Stimulated activated effector memory CD8-positive, alpha-beta T cell treated with anti-CD3 and anti-CD28 coated beads, Interleukin-12 subunit alpha, Interleukin-12 subunit beta, amount 100 ng/mL, for 72 hours (primary cell): ENCODE data around the gene LRRC8E.

Experiments
- ATAC-seq: fragments of 150-1000 bp; cut with Tn5 transposase; 2 replicates; pipeline ENCODE4 v1.10.0; 2021
- DNase-seq, 2 donors: peaks; one replicate each; pipeline ENCODE4 v3.0.0; 2021 to 2022; ENCODE audit warnings: low spot score in 2 of 2
- H3K27ac Mint-ChIP-seq: one replicate; pipeline ENCODE4 v1.8.0; 2022; ENCODE audit warnings: mild to moderate bottlenecking, mixed read lengths
- H3K36me3 Mint-ChIP-seq: one replicate; pipeline ENCODE4 v1.8.0; 2022; ENCODE audit warnings: mild to moderate bottlenecking, mixed read lengths
- H3K4me1 Mint-ChIP-seq: one replicate; pipeline ENCODE4 v1.8.0; 2022; ENCODE audit warnings: mixed read lengths
- H3K4me3 Mint-ChIP-seq: one replicate; pipeline ENCODE4 v1.8.0; 2022; ENCODE audit warnings: mild to moderate bottlenecking, mixed read lengths
- H3K9me3 Mint-ChIP-seq: one replicate; pipeline ENCODE4 v1.8.0; 2022; ENCODE audit warnings: mixed read lengths

LRRC8E gene

DNA sequence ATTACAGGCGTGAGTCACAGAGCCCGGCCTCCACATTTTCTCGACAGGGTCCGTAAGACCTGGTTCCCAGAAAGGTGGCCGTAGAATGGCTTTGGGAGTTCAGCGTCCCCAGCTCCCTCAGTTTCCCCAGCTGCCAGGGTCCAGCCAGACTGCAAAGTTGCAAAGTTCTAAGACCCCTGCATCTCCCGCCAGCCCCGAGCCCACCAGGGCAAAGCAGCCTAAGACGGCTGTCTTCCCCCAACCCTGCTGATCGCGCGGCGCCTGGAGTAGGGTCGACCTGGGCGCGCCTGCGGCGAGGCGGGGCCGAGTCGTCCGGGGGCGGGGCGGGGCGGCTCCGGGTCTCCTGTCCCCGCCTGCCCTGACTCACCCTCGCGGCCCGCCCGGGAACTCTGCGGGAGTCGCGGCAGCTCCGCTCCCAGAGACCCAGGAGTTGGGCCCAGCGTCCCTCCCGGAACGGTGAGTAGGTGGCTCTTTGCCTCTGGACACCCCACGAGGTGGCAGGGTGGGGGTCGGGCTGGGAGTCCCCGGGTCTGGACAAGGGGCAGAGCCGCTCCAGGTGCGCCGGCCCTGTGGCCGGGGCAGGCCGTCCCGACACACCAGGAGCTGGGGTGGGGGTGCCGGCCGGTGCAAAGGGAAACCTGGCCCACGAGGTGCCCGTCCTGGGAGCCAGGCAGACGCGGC lies at the start of gene LRRC8E:
TSS of gene LRRC8E (plus strand) at position 366 of the 681 bp plus-strand sequence. CDS start 7,094 bp downstream, outside the sequence.
- Mint-ChIP-seq H3K4me1 (no peaks in the 10 kb centered on the region), H3K27ac (no peak within 1 kb of the TSS), H3K9me3 (no peaks in the 10 kb centered on the region), H3K36me3 (no peaks in the 10 kb centered on the region), H3K4me3 (no peak within 1 kb of the TSS)
- DNase-seq (no peak), ATAC-seq (peak; percentile 84)

DNA sequence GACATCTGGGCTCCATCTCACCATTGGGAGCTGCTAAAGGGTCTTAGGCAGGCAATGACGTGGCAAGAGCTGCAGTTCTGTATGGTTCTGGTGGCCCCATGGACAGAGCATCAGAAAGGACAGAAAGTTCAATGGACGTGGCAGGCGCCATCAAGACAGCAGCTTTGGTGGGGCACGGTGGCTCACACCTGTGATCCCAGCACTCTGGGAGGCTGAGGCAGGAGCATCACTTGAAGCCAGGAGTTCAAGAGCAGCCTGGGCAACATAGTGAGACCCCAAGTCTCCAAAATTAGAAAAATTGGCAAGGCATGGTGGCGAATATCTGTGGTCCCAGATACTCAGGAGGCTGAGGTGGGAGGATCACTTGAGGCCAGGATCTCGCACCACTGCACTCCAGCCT lies 48.8 kb upstream of the LRRC8E start:
- ATAC-seq: no peak
- no peak overlapping the region for H3K27ac Mint-ChIP-seq
- no peak for DNase-seq

DNA sequence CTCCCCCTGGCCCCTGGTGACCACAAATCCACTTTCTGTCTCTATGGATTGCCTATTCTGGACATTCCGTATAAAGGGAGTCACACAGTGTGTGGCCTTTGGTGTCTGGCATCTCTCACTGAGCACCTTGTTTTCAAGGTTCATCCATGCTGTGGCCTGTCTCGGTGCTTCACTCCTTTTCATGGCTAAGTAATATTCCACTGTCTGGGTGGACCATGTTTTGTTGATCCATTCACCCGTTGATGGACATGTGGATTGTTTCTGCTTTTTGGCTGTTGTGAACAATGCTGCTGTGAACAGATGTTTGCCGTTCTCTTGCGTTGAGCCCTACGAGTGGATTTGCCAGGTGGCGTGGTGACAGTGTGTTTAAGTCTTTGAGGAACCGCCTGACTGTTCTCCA lies 47.7 kb upstream of the LRRC8E start:
- no peaks in the 10 kb centered on the region for H3K36me3 Mint-ChIP-seq
- H3K9me3 Mint-ChIP-seq: no peaks in the 10 kb centered on the region
- no peak overlapping the region for H3K4me3 Mint-ChIP-seq
- no peak for DNase-seq
- H3K4me1 Mint-ChIP-seq: no peaks in the 10 kb centered on the region
- H3K27ac Mint-ChIP-seq: no peak overlapping the region
- no peak for ATAC-seq

More for the DNA sequence above, 48.8 kb upstream of the LRRC8E start:
- H3K36me3 Mint-ChIP-seq: no peaks in the 10 kb centered on the region
- H3K9me3 Mint-ChIP-seq: no peaks in the 10 kb centered on the region
- H3K4me1 Mint-ChIP-seq: no peaks in the 10 kb centered on the region
- no peak overlapping the region for H3K4me3 Mint-ChIP-seq

DNA sequence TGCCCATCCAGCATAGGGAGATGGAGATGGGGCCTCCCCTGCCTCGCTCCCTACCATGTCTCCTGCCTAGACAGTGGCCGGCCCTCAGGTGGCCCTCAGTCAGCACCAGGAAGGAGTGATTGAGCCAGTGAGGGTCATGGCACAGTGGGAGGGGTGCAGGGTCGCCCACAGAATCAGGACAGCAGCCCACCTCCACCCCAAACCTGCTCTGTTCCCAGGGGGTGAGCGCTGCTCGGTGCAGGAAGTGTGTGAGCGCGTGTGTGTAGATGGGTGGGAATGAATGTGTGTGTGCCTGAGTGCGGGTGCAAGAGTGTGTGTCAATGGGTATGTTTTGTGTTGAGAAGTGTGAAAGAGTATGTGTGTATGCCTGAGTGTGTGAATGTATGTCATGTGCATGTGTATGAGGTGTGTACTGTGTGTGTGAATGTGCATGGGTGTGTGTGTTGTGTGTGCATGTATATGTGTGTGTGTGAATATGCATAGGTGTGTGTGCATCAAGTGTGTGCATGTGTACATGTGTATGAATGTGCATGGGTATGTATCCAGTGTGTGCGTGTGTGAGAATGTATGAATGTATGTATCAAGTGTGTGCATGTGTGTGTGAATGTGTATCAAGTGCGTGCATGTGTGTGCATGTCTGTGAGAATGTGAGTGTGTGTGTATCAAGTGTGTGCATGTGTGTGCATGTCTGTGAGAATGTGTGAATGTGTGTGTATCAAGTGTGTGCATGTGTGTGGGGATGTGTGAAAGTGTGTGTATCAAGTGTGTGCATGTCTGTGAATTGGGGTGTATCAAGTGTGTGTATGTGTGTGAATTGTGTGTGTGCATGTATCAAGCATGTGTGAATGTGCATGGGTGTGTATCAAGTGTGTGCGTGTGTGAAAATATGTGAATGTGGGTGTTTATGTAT lies 46.3 kb upstream of the LRRC8E start:
- Mint-ChIP-seq H3K4me3 (no peak overlapping the region), H3K9me3 (no peaks in the 10 kb centered on the region), H3K36me3 (no peaks in the 10 kb centered on the region), H3K27ac (no peak overlapping the region), H3K4me1 (no peaks in the 10 kb centered on the region)
- ATAC-seq (no peak), DNase-seq (no peak)

DNA sequence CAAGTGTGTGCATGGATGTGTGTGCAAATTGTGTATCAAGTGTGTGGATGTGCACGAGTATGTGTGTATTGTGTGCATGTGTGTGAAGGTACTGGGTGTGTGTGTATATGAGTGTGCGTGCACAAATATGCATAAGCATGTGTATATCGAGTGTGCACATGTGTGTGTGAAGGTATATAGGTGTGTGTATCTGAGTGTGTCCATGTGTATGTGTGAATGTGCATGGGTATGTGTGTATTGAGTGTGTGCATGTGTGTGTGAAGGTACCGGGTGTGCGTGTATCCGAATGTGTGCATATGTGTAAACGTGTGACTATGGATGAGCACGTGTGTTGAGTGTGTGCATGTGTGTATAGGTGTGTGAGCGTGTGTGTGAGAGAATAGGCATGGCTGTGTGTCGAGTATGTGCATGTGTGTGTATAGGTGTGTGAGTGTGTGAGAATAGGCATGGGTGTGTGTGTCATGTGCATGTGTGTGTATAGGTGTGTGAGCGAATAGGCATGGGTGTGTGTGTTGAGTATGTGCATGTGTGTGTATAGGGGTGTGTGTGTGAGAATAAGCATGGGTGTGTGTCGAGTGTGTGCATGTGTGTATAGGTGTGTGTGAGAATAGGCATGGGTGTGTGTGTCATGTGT lies 45.5 kb upstream of the LRRC8E start:
- ATAC-seq (no peak), DNase-seq (no peak)
- H3K4me1 Mint-ChIP-seq: no peaks in the 10 kb centered on the region
- H3K27ac Mint-ChIP-seq: no peak overlapping the region
- no peaks in the 10 kb centered on the region for H3K36me3 Mint-ChIP-seq
- H3K4me3 Mint-ChIP-seq: no peak overlapping the region
- no peaks in the 10 kb centered on the region for H3K9me3 Mint-ChIP-seq

DNA sequence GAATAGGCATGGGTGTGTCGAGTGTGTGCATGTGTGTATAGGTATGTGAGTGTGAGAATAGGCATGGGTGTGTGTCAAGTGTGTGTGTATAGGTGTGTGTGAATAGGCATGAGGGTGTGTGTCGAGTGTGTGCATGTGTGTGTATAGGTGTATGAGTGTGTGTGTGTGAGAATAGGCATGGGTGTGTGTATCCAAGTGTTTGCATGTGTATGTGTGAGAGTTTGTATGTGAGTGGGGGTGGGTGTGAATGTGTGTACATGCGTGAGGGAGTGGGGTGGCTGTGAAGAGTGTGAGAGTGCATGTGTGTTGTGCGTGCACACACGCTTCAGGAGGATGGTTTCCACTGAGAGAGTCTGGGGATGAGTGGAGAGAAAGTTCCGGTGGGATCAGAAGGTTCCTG lies 44.8 kb upstream of the LRRC8E start:
- no peak for ATAC-seq

DNA sequence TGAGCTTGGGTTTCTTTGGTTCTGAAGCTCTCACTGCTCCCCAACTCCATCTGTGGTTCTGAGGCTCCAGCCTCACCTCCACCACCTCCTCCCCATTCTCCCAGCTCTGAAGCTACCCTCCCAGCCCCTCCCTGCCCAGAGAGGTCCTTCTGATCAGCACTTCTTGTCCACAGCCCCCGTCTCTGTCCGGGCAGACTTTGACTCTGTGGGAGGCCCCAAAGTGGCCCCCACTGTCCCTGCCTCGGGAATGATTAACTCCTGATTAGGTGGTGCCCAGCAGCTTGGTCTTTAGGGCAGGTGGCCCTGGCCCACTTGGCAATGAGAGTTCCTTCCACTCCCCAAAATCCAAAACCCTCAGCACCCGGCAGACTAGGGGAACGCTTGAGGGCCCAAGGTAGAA lies 43.9 kb upstream of the LRRC8E start:
- DNase-seq (no peak), ATAC-seq (no peak)
- H3K27ac Mint-ChIP-seq: no peak overlapping the region
- H3K36me3 Mint-ChIP-seq: no peaks in the 10 kb centered on the region
- no peaks in the 10 kb centered on the region for H3K9me3 Mint-ChIP-seq
- no peaks in the 10 kb centered on the region for H3K4me1 Mint-ChIP-seq
- no peak overlapping the region for H3K4me3 Mint-ChIP-seq

More for the DNA sequence above, 44.8 kb upstream of the LRRC8E start:
- no peaks in the 10 kb centered on the region for H3K4me1 Mint-ChIP-seq
- no peaks in the 10 kb centered on the region for H3K9me3 Mint-ChIP-seq
- no peak for DNase-seq
- no peak overlapping the region for H3K4me3 Mint-ChIP-seq
- H3K36me3 Mint-ChIP-seq: no peaks in the 10 kb centered on the region
- no peak overlapping the region for H3K27ac Mint-ChIP-seq

DNA sequence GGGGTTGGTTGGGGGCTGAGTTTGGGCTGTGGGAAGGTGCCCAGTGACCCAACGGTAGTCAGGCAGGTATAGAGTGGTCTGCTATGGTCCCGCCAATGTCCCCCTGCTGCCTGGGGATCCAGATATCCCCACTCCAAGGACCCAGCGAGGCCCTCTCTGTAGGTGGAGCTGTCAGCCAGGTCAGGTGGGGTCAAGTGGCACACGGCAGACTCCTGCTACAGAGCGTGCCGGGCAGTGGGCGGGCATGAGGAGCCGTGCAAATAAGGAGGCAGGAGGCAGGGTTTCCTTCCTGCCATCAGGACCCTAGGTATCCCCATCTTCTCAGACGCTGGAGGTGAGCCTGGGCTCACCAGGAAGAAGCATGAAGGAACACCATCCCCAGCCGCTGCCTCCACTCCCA lies 43.4 kb upstream of the LRRC8E start:
- no peak overlapping the region for H3K4me3 Mint-ChIP-seq
- no peaks in the 10 kb centered on the region for H3K4me1 Mint-ChIP-seq
- no peak overlapping the region for H3K27ac Mint-ChIP-seq
- H3K9me3 Mint-ChIP-seq: no peaks in the 10 kb centered on the region
- H3K36me3 Mint-ChIP-seq: no peaks in the 10 kb centered on the region
- DNase-seq: no peak
- ATAC-seq: no peak

DNA sequence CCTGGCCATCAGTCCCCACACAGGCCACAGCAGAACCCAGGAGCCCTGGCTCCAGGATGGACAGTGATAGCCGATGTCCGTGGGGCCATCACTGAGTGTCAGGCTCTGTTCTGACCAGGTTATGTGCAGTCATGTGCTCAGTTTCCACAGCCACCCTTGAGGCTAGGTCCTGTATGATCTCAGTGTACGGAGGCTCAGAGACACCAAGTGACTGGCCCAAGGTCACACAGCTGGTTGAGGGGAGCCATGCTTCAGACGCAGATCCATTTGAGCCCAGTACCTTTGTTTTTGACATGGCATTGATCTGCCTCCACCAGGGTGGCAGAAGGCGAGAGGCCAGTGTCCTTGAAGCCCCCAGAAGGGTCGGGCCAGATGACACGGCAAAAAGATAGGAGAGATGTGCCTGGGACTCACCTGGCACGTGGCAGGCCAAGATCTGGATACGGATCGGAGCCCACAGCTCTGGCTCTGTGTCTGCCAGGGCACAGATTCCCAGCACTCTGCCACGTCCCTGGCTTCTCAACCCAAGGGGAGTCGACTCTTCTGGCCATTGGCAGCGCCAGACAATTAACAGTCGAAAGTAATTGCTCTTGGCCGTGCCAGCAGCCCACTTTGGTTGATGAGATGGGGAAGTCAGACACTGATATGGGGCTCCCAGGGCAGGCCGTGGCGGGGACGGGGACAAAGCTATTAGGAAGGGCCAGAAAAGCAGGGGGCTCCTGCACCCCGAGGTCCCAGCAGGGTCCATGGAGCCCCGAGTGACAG lies 42.7 kb upstream of the LRRC8E start:
- no peak overlapping the region for H3K27ac Mint-ChIP-seq
- H3K36me3 Mint-ChIP-seq: no peaks in the 10 kb centered on the region
- no peak for DNase-seq
- no peaks in the 10 kb centered on the region for H3K9me3 Mint-ChIP-seq
- no peak for ATAC-seq
- no peaks in the 10 kb centered on the region for H3K4me1 Mint-ChIP-seq
- H3K4me3 Mint-ChIP-seq: no peak overlapping the region

DNA sequence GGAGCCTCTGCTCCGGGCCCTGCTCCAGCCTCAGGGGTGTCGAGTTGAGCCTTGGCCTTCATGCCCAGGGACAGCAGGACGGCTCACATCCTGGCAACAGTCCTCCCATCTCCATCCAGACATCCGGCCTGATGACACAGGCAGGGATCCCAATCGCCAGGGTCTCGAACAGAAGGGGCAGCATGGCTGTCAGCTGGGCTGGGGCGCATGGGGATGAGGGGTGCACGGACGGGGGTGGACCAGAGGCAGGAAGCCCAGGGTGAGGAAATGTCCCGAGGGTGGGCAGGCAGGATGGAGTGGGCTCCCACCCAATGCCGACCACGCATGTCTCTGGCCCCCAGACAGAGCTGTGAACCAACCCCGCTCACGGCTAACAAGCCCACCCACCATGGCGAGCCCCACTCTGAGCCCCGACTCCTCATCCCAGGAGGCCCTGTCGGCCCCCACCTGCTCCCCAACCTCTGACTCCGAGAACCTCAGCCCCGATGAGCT lies 42.1 kb upstream of the LRRC8E start:
- no peak for DNase-seq
- no peak for ATAC-seq
- Mint-ChIP-seq H3K9me3 (no peaks in the 10 kb centered on the region), H3K4me1 (no peaks in the 10 kb centered on the region), H3K4me3 (no peak overlapping the region), H3K27ac (no peak overlapping the region), H3K36me3 (no peaks in the 10 kb centered on the region)

DNA sequence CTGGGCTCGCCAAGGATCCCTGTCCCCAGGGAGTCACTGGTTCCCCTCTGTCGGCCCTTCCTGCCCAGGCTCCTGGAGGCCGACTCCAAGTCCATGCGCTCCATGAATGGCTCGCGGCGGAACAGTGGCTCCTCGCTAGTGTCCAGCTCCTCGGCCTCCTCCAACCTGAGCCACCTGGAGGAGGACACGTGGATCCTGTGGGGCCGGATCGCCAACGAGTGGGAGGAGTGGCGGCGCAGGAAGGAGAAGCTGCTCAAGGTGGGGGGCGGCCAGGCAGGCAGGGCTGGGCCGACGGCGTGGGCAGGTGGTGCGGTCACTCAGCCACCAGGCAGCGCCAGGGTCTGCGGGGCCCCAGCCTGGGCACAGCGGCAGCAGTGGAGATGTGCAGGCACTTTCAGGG lies 40.6 kb upstream of the LRRC8E start:
- Mint-ChIP-seq H3K9me3 (no peaks in the 10 kb centered on the region), H3K27ac (no peak overlapping the region), H3K4me1 (peaks cover under 1% of the 10 kb centered on the region), H3K36me3 (no peaks in the 10 kb centered on the region), H3K4me3 (no peak overlapping the region)
- DNase-seq (no peak), ATAC-seq (no peak)

DNA sequence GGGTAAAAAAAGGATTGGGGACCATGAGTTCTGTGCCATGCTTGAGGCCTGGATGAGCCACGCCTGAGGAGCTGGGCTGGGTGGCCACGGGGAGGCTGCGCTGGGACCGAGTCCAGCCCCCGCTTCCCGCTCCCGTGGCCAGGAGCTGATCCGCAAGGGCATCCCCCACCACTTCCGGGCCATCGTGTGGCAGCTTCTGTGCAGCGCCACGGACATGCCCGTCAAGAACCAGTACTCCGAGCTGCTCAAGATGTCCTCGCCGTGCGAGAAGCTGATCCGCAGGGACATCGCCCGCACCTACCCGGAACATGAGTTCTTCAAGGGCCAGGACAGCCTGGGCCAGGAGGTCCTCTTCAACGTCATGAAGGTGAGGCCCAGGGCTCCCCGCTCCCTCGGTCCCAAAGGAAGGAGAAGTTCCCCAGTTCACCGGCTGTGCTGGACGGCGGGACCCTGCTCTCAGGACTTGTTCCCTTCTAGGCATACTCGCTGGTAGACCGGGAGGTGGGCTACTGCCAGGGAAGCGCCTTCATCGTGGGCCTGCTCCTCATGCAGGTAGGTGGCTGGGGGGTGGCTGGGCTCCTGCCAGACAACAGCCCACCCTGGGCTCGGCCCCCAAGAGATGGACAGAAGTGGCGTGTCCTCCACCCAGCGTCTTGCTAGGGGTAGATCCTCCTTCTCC lies 39.4 kb upstream of the LRRC8E start:
- H3K27ac Mint-ChIP-seq: no peak overlapping the region
- no peak for ATAC-seq
- H3K36me3 Mint-ChIP-seq: no peaks in the 10 kb centered on the region
- no peak overlapping the region for H3K4me3 Mint-ChIP-seq
- peaks cover 10% of the 10 kb centered on the region for H3K4me1 Mint-ChIP-seq
- no peaks in the 10 kb centered on the region for H3K9me3 Mint-ChIP-seq
- DNase-seq: no peak

DNA sequence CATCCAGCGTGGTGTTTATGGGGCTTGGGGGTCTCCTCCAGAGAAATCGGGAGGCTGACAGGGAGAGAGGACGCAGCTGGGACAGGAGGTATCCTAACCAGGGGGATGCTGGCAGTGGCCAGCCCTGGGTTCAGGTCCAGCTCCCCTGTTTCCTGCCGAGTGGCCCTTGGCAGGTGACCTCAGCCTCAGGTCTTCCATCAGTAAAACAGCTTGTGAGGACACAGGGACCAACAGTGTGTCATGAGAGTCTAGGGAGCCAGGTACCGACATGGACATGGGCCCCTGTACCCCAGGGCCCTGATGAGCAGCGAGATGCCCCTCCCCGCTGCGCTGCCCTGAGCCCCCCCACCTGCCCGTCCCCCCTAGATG lies 38.7 kb upstream of the LRRC8E start:
- no peaks in the 10 kb centered on the region for H3K36me3 Mint-ChIP-seq
- peaks cover 10% of the 10 kb centered on the region for H3K4me1 Mint-ChIP-seq
- no peaks in the 10 kb centered on the region for H3K9me3 Mint-ChIP-seq
- ATAC-seq (no peak), DNase-seq (no peak)
- H3K27ac Mint-ChIP-seq: no peak overlapping the region
- H3K4me3 Mint-ChIP-seq: no peak overlapping the region

DNA sequence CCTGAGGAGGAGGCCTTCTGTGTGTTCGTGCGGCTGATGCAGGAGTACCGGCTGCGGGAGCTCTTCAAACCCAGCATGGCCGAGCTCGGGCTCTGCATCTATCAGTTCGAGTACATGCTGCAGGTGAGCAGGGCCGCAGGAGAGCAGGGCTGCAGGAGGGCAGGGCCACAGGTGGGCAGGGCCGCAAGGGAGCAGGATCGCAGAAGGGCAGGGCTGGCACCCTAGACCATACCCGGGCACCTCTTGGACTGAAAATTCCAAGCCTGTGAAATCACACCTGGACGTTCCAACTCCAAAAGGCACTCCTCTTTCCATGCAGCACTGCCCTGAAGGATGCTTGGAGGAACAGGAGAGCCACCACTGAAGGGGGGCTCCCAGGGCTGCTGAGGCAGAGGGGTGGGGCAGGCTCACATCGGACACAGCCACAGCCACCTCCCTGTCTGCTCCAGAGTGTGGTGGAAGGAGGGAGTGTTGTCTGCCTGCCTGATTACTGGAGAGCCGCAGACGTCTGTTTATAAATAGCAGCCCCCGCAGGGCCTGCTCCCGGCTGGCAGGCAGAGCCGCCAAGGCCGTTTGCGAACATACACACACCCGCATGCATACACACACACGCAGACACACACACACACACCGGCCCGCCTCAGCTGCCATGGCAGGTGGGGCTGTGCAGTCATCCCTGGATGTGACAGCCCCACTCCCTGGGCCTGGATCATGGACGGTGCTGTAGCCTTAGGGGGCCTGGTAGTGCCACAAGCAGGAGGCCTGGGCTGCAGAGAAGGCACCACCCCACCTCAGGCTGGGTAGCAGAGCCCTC lies 38.1 kb upstream of the LRRC8E start:
- Mint-ChIP-seq H3K27ac (no peak overlapping the region), H3K36me3 (no peaks in the 10 kb centered on the region), H3K4me3 (no peak overlapping the region), H3K9me3 (no peaks in the 10 kb centered on the region), H3K4me1 (peaks cover 10% of the 10 kb centered on the region)
- no peak for ATAC-seq
- DNase-seq: no peak
